Measurements from ENCODE around the gene MYO1A.
"Not testable (repeated sequence)": the region's sequence is repeated elsewhere in the genome, so short reads cannot be mapped to it uniquely, and the experiment has no call there.

Gene MYO1A

GRCh38 chr12:57085999-57086492 is 36.1 kb upstream of the MYO1A start:
- no peak for TF ChIP-seq CTCF (IDR thresholded peaks at IDR 0.05; ENCODE audit: low read depth, low read length)
- DNase-seq (ENCODE audit: extremely low read depth, low read depth), result no peak

- DNase-seq (ENCODE audit: extremely low read depth, low read depth), result no peak
Observed at GRCh38 chr12:57080855-57081254, 30.9 kb upstream of the MYO1A start.

GRCh38 chr12:57079821-57080220 is 29.9 kb upstream of the MYO1A start:
- TF ChIP-seq CTCF (IDR thresholded peaks at IDR 0.05; ENCODE audit: low read depth, low read length), result no peak
- DNase-seq (ENCODE audit: extremely low read depth, low read depth), result no peak

More at GRCh38 chr12:57080855-57081254, 30.9 kb upstream of the MYO1A start:
- no peak for TF ChIP-seq CTCF (IDR thresholded peaks at IDR 0.05; ENCODE audit: low read depth, low read length)

GRCh38 chr12:57078519-57079404 is 28.8 kb upstream of the MYO1A start, which contains the start of gene NEMP1:
TSS of gene NEMP1 (minus strand) at chr12:57078791. CDS start at chr12:57078745, 46 bp downstream.
- DNase-seq (ENCODE audit: extremely low read depth, low read depth), result peak; percentile 100

GRCh38 chr12:57073566-57074450 is 23.9 kb upstream of the MYO1A start:
- not testable (repeated sequence) for DNase-seq (ENCODE audit: extremely low read depth, low read depth)

More at GRCh38 chr12:57078519-57079404, 28.8 kb upstream of the MYO1A start, which contains the start of gene NEMP1:
- TF ChIP-seq CTCF (IDR thresholded peaks at IDR 0.05; ENCODE audit: low read depth, low read length), result no peak

- DNase-seq (ENCODE audit: extremely low read depth, low read depth), result no peak
- no peak for TF ChIP-seq CTCF (IDR thresholded peaks at IDR 0.05; ENCODE audit: low read depth, low read length)
Observed at GRCh38 chr12:57072661-57073060, 22.7 kb upstream of the MYO1A start.

- peak; percentile 75 for DNase-seq (ENCODE audit: extremely low read depth, low read depth)
- TF ChIP-seq CTCF (IDR thresholded peaks at IDR 0.05; ENCODE audit: low read depth, low read length), result peak; percentile 89
Observed at GRCh38 chr12:57069523-57069922, 19.6 kb upstream of the MYO1A start.
